NCI-H526 (cell line): ENCODE data around the gene GLI1.
"Not testable (repeated sequence)": the region's sequence is repeated elsewhere in the genome, so short reads cannot be mapped to it uniquely, and the experiment has no call there.

Experiments used
- DNase-seq, 2 experiments: peaks; one replicate each; lab custom pipeline; 2025; lab: John Stamatoyannopoulos, UW

Gene GLI1

GRCh38 chr12:57459750-57460467 is at the start of gene GLI1:
Gene GLI1 (plus strand): TSS chr12:57459785. CDS start chr12:57463692, 3,907 bp downstream.
- DNase-seq: no peak

- DNase-seq: no peak
Measured at GRCh38 chr12:57410534-57410933, 49.1 kb upstream of the GLI1 start.

- DNase-seq: not testable (repeated sequence)
Measured at GRCh38 chr12:57414160-57414559, 45.4 kb upstream of the GLI1 start.

- no peak for DNase-seq
Measured at GRCh38 chr12:57415088-57415487, 44.5 kb upstream of the GLI1 start.

GRCh38 chr12:57416039-57416996 is 43.3 kb upstream of the GLI1 start:
- no peak for DNase-seq

- no peak for DNase-seq
Measured at GRCh38 chr12:57418255-57418654, 41.3 kb upstream of the GLI1 start.

GRCh38 chr12:57419495-57419894 is 40.1 kb upstream of the GLI1 start:
- no peak for DNase-seq

- no peak for DNase-seq
Measured at GRCh38 chr12:57420482-57420881, 39.1 kb upstream of the GLI1 start.

GRCh38 chr12:57426948-57427347 is 32.6 kb upstream of the GLI1 start:
- not testable (repeated sequence) for DNase-seq

GRCh38 chr12:57428965-57429364 is 30.6 kb upstream of the GLI1 start:
- no peak for DNase-seq

GRCh38 chr12:57429473-57430111 is 30.0 kb upstream of the GLI1 start:
- DNase-seq: no peak

- DNase-seq: no peak
Measured at GRCh38 chr12:57430112-57430930, 29.3 kb upstream of the GLI1 start.

GRCh38 chr12:57430931-57431566 is 28.5 kb upstream of the GLI1 start, which contains the start of gene R3HDM2:
Gene R3HDM2 (minus strand): TSS chr12:57431043. CDS start chr12:57310428, 120,615 bp downstream.
- peak; percentile 88 to 98 for DNase-seq

- DNase-seq: no peak
Measured at GRCh38 chr12:57431654-57432188, 27.9 kb upstream of the GLI1 start.

GRCh38 chr12:57433370-57433769 is 26.2 kb upstream of the GLI1 start:
- no peak for DNase-seq

GRCh38 chr12:57434517-57435223 is 24.9 kb upstream of the GLI1 start, which contains the start of gene INHBC:
Gene INHBC (plus strand): TSS chr12:57434784. CDS start chr12:57434887, 103 bp downstream.
- no peak for DNase-seq

GRCh38 chr12:57435293-57435692 is 24.3 kb upstream of the GLI1 start:
- no peak for DNase-seq

GRCh38 chr12:57438400-57438799 is 21.2 kb upstream of the GLI1 start:
- DNase-seq: no peak

GRCh38 chr12:57439762-57440266 is 19.8 kb upstream of the GLI1 start:
- DNase-seq: no peak

GRCh38 chr12:57441393-57441792 is 18.2 kb upstream of the GLI1 start:
- DNase-seq: not testable (repeated sequence)
